Activated naive CD4-positive, alpha-beta T cell treated with anti-CD3 and anti-CD28 coated beads, Interleukin-2, amount 50 U/mL, for 24 hours (primary cell): ENCODE measurements around the gene THBD.

ENCODE experiments used
- H3K27ac Mint-ChIP-seq: one replicate; pipeline ENCODE4 v1.8.0; 2021; ENCODE audit warnings: mild to moderate bottlenecking, mixed read lengths
- H3K27me3 Mint-ChIP-seq: one replicate; pipeline ENCODE4 v1.8.0; 2021; ENCODE audit warnings: mixed read lengths
- H3K36me3 Mint-ChIP-seq: one replicate; pipeline ENCODE4 v1.8.0; 2021; ENCODE audit warnings: mixed read lengths
- H3K4me1 Mint-ChIP-seq: one replicate; pipeline ENCODE4 v1.8.0; 2021; ENCODE audit warnings: mixed read lengths
- H3K4me3 Mint-ChIP-seq: one replicate; pipeline ENCODE4 v1.8.0; 2021; ENCODE audit warnings: mild to moderate bottlenecking, mixed read lengths
- H3K9me3 Mint-ChIP-seq: one replicate; pipeline ENCODE4 v1.8.0; 2021; ENCODE audit warnings: mixed read lengths

Gene THBD

GRCh38 chr20:23020230-23021018, 29.0 kb downstream of the THBD start:
- Mint-ChIP-seq H3K27me3 (no peaks in the 10 kb centered on the region), H3K27ac (no peak overlapping the region), H3K4me1 (no peaks in the 10 kb centered on the region), H3K9me3 (no peaks in the 10 kb centered on the region), H3K36me3 (no peaks in the 10 kb centered on the region), H3K4me3 (no peak overlapping the region)

GRCh38 chr20:23019403-23019802, 30.1 kb downstream of the THBD start:
- H3K36me3 Mint-ChIP-seq, result no peaks in the 10 kb centered on the region
- H3K4me1 Mint-ChIP-seq, result no peaks in the 10 kb centered on the region
- H3K27me3 Mint-ChIP-seq, result no peaks in the 10 kb centered on the region
- no peaks in the 10 kb centered on the region for H3K9me3 Mint-ChIP-seq
- no peak overlapping the region for H3K27ac Mint-ChIP-seq
- no peak overlapping the region for H3K4me3 Mint-ChIP-seq

GRCh38 chr20:23018941-23019340, 30.5 kb downstream of the THBD start:
- Mint-ChIP-seq H3K4me1 (no peaks in the 10 kb centered on the region), H3K27me3 (no peaks in the 10 kb centered on the region), H3K27ac (no peak overlapping the region), H3K36me3 (no peaks in the 10 kb centered on the region), H3K4me3 (no peak overlapping the region), H3K9me3 (no peaks in the 10 kb centered on the region)

- H3K36me3 Mint-ChIP-seq, result no peaks in the 10 kb centered on the region
- no peaks in the 10 kb centered on the region for H3K27me3 Mint-ChIP-seq
- no peak overlapping the region for H3K27ac Mint-ChIP-seq
- no peak overlapping the region for H3K4me3 Mint-ChIP-seq
- H3K4me1 Mint-ChIP-seq, result no peaks in the 10 kb centered on the region
- no peaks in the 10 kb centered on the region for H3K9me3 Mint-ChIP-seq
Measured at GRCh38 chr20:23018432-23018831, 31.0 kb downstream of the THBD start.

- no peak overlapping the region for H3K4me3 Mint-ChIP-seq
- H3K4me1 Mint-ChIP-seq, result no peaks in the 10 kb centered on the region
- H3K36me3 Mint-ChIP-seq, result no peaks in the 10 kb centered on the region
- no peak overlapping the region for H3K27ac Mint-ChIP-seq
- no peaks in the 10 kb centered on the region for H3K27me3 Mint-ChIP-seq
- no peaks in the 10 kb centered on the region for H3K9me3 Mint-ChIP-seq
Measured at GRCh38 chr20:23017516-23017915, 32.0 kb downstream of the THBD start.

GRCh38 chr20:23013429-23013828, 36.0 kb downstream of the THBD start:
- Mint-ChIP-seq H3K27me3 (no peaks in the 10 kb centered on the region), H3K27ac (no peak overlapping the region), H3K9me3 (no peaks in the 10 kb centered on the region), H3K4me3 (no peak overlapping the region), H3K36me3 (no peaks in the 10 kb centered on the region), H3K4me1 (no peaks in the 10 kb centered on the region)

GRCh38 chr20:23011008-23011721, 38.3 kb downstream of the THBD start:
- Mint-ChIP-seq H3K36me3 (no peaks in the 10 kb centered on the region), H3K27ac (no peak overlapping the region), H3K4me3 (no peak overlapping the region), H3K4me1 (no peaks in the 10 kb centered on the region), H3K9me3 (no peaks in the 10 kb centered on the region), H3K27me3 (no peaks in the 10 kb centered on the region)

- no peaks in the 10 kb centered on the region for H3K27me3 Mint-ChIP-seq
Measured at GRCh38 chr20:23010096-23010495, 39.4 kb downstream of the THBD start.

GRCh38 chr20:23009636-23010035, 39.8 kb downstream of the THBD start:
- Mint-ChIP-seq H3K27ac (no peak overlapping the region), H3K4me3 (no peak overlapping the region), H3K9me3 (no peaks in the 10 kb centered on the region)

More at GRCh38 chr20:23010096-23010495, 39.4 kb downstream of the THBD start:
- Mint-ChIP-seq H3K4me1 (no peaks in the 10 kb centered on the region), H3K36me3 (no peaks in the 10 kb centered on the region), H3K27ac (no peak overlapping the region), H3K4me3 (no peak overlapping the region), H3K9me3 (no peaks in the 10 kb centered on the region)

GRCh38 chr20:23008667-23009066, 40.8 kb downstream of the THBD start:
- Mint-ChIP-seq H3K4me3 (no peak overlapping the region), H3K27me3 (no peaks in the 10 kb centered on the region), H3K36me3 (no peaks in the 10 kb centered on the region), H3K27ac (no peak overlapping the region), H3K4me1 (no peaks in the 10 kb centered on the region), H3K9me3 (no peaks in the 10 kb centered on the region)

More at GRCh38 chr20:23009636-23010035, 39.8 kb downstream of the THBD start:
- H3K4me1 Mint-ChIP-seq, result no peaks in the 10 kb centered on the region
- no peaks in the 10 kb centered on the region for H3K36me3 Mint-ChIP-seq
- H3K27me3 Mint-ChIP-seq, result no peaks in the 10 kb centered on the region

- Mint-ChIP-seq H3K4me1 (no peaks in the 10 kb centered on the region), H3K9me3 (no peaks in the 10 kb centered on the region), H3K4me3 (no peak overlapping the region), H3K27ac (no peak overlapping the region), H3K36me3 (no peaks in the 10 kb centered on the region), H3K27me3 (no peaks in the 10 kb centered on the region)
Measured at GRCh38 chr20:23007886-23008655, 41.4 kb downstream of the THBD start.

GRCh38 chr20:23007462-23007861, 42.0 kb downstream of the THBD start:
- Mint-ChIP-seq H3K9me3 (no peaks in the 10 kb centered on the region), H3K27me3 (no peaks in the 10 kb centered on the region), H3K36me3 (no peaks in the 10 kb centered on the region), H3K4me3 (no peak overlapping the region), H3K27ac (no peak overlapping the region), H3K4me1 (no peaks in the 10 kb centered on the region)

- H3K27ac Mint-ChIP-seq, result no peak overlapping the region
- no peaks in the 10 kb centered on the region for H3K36me3 Mint-ChIP-seq
- no peaks in the 10 kb centered on the region for H3K4me1 Mint-ChIP-seq
- no peaks in the 10 kb centered on the region for H3K9me3 Mint-ChIP-seq
- H3K27me3 Mint-ChIP-seq, result no peaks in the 10 kb centered on the region
- H3K4me3 Mint-ChIP-seq, result no peak overlapping the region
Measured at GRCh38 chr20:23005776-23006175, 43.7 kb downstream of the THBD start.

GRCh38 chr20:23003881-23004460, 45.5 kb downstream of the THBD start:
- Mint-ChIP-seq H3K4me1 (no peaks in the 10 kb centered on the region), H3K36me3 (no peaks in the 10 kb centered on the region), H3K9me3 (no peaks in the 10 kb centered on the region), H3K27ac (no peak overlapping the region), H3K27me3 (no peaks in the 10 kb centered on the region), H3K4me3 (no peak overlapping the region)

- Mint-ChIP-seq H3K36me3 (no peaks in the 10 kb centered on the region), H3K27ac (no peak overlapping the region), H3K9me3 (no peaks in the 10 kb centered on the region), H3K4me1 (no peaks in the 10 kb centered on the region), H3K4me3 (no peak overlapping the region), H3K27me3 (no peaks in the 10 kb centered on the region)
Measured at GRCh38 chr20:23003077-23003635, 46.3 kb downstream of the THBD start.
